ENCODE measurements around the gene PRR5.

- TF ChIP-seq CTCF (IDR thresholded peaks at IDR 0.05; ENCODE audit: low read depth, low read length) (no peak), EZH2phosphoT487 (IDR thresholded peaks at IDR 0.05; ENCODE audit: low read depth) (no peak)
Observed at GRCh38 chr22:44743804-44744211, 41.8 kb downstream of the PRR5 start.

All from OCI-LY3 (cell line).